PC-3 (cell line): Measurements from ENCODE around the gene TNNT1.

ENCODE experiments used
- EZH2phosphoT487 ChIP-seq: fragments of 300-600 bp; sonication (generic); IDR thresholded peaks from 2 replicates; pipeline ENCODE4 v1.6.1; 2018; ENCODE audit warnings: mild to moderate bottlenecking, antibody characterized with exemption, low read length, borderline replicate concordance
- TF ChIP-seq, protein P1 (sequence below): fragments of 300-600 bp; sonication (generic); conservative IDR thresholded peaks from 2 replicates; pipeline ENCODE4 v1.5.1; 2017; ENCODE audit warnings: antibody characterized with exemption, low read depth, mild to moderate bottlenecking, low read length

DNA sequence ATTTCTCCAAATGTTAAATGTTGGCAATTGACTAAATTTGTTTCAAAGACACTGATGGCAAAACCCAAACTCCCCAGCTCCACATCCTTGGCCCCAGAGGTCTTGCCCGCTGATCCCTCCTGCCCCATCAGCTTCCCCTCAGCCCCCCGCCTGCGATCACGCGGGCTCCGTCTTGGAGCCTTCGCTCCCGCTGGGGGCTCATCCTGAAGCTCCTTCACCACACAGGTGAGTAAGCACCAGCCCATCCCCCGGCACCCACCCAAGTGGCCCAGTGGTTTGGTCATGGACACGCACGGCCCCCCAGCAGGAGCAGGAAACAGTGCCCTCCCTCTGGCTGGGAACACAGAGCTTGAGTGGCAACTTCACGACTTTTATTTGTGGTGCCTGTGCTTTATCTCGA is 58.4 kb downstream of the TNNT1 start:
- TF ChIP-seq, protein P1, sequence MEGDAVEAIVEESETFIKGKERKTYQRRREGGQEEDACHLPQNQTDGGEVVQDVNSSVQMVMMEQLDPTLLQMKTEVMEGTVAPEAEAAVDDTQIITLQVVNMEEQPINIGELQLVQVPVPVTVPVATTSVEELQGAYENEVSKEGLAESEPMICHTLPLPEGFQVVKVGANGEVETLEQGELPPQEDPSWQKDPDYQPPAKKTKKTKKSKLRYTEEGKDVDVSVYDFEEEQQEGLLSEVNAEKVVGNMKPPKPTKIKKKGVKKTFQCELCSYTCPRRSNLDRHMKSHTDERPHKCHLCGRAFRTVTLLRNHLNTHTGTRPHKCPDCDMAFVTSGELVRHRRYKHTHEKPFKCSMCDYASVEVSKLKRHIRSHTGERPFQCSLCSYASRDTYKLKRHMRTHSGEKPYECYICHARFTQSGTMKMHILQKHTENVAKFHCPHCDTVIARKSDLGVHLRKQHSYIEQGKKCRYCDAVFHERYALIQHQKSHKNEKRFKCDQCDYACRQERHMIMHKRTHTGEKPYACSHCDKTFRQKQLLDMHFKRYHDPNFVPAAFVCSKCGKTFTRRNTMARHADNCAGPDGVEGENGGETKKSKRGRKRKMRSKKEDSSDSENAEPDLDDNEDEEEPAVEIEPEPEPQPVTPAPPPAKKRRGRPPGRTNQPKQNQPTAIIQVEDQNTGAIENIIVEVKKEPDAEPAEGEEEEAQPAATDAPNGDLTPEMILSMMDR = no peak
- no peak for TF ChIP-seq EZH2phosphoT487
